ENCODE measurements around the gene CTNNA2.

CTNNA2 gene

DNA sequence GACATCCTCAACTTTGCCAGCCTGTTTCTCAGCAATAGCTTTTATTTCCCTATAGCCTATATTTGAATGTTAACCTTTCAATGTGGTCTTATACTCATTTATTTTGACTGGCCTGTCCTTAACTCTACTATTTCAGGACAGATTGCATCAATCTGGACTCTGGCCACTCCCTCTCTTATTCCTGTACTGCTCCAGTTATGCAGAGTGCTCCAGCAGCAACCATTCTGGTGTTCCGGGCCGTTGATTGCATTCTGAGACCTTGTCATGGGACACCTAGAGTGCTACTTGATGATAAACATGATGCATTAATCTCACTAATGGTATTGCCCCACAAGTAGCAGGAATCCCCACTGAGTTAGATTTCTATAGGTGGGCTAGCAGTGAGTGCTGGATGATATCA is 428.3 kb downstream of the CTNNA2 start:
- DNase-seq, result no peak

GRCh38 chr2:79944205-79944604 is 431.4 kb downstream of the CTNNA2 start:
- no peak for DNase-seq

- no peak for DNase-seq
Observed at GRCh38 chr2:79945653-79946445, 433.0 kb downstream of the CTNNA2 start.

DNA sequence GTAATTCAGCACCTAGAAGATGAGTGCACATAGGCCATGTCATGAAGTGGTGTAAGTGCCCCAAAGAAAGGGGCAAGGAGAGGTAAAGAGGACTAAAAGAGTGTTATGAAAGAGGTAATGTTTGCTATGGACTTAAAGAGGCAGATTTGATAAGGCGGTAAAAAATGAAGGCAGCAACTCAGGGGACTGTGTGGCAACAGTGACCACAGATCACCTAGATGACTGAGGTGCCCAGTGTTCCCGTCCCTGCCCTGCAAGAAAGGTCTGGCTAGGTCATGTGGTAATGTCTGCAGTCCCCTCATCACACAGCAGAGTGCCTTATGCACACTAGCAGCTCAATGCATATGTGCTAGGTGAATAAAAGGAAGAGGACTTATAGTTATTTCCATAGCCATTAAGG is 434.9 kb downstream of the CTNNA2 start:
- no peak for DNase-seq

DNA sequence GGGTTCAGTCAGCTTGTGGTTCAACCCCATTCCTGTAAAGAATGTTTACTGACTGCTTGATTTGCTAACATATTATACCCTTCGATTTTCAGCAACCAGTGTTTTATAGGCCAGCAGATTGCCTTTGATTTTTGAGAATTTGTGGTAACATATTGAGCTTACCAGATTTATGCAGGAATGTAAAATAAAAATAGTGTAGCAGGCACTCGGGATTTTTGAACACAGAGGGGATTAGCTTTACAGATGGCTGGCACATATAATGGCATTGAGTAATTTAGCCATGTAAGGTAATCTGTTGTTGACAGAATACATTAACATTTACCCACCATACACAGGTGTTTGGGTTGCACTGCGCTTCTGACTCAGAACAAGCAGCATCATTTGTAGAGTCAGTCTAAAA is 437.7 kb downstream of the CTNNA2 start:
- no peak for DNase-seq

DNA sequence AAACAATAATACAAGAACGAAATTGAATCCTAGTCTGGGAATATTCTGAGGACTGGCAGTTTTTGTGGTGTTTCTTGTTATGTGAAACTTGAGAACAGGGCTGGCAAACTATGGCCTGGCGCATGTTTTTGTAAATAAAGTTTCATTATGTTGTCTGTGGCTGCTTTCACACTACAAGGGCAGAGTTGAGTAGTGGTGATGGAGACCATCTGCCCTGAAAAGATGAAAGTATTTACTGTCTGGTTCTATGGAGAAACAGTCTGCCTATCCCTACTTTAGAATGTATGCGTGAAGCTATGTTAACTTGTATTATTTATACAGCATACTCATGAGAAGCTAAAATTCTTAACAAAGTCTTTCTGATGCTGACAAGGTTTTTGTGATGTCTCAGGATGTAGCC is 439.8 kb downstream of the CTNNA2 start:
- no peak for DNase-seq

DNA sequence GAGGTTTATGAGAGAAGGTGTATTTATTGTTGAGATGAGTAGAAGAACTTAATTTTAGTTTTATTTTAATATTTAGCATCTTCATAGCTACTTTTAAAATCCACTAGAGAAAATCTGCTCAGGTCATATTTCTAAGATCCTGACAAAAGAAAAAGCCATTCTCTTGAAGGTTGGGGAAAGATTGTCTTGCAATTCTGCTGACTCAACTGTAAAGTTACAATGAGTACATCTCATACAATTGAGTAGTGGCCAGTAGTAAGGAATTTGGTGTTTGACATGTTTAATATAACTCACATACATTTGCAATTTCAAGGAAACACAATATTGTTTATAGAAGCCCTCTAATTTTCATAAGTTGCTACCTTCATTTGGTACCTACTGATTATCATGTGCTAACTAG is 447.2 kb downstream of the CTNNA2 start:
- no peak for DNase-seq

GRCh38 chr2:79960519-79960918 is 447.7 kb downstream of the CTNNA2 start:
- no peak for DNase-seq

GRCh38 chr2:79964966-79965365 is 452.1 kb downstream of the CTNNA2 start:
- DNase-seq, result no peak

- no peak for DNase-seq
Observed at GRCh38 chr2:79966369-79966768, 453.5 kb downstream of the CTNNA2 start.

DNA sequence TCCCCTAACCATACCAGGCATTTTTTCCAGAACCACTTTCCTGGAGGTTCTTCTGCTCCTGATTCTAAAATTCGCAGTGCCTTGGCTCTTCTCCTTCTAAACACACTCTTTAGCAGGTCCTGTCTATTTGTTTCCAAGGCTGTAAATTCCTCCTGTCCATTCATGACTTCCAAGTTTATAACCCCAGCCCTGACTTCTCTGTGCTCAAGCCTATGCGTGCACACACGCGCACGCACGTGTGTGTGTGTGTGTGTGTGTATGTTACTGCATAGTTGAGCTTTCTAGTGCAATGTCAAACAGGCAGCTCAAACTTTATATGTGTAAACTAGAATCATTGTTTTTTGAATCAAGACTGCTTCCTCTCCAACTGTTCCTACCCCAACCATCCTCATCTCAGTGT is 454.0 kb downstream of the CTNNA2 start:
- DNase-seq, result no peak

DNA sequence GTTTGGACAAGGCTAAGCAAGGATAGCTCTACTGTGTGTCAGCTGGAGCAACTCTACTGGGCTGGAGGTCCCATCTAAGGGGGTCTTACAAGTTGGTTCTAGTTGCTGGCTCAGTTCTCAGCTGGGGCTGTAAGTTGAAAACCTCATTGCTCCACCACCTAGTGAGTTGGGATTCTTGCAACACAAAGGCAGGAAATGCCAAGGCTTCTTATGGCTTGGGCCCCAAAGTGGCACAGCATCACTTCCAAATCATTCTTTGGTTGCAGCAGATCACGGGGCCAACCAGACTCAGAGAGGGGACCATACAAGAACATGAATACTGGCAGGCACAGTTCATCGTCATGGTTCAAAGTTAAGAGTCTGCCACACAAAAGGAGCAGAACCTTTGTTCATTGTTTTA is 459.0 kb downstream of the CTNNA2 start:
- no peak for DNase-seq

DNA sequence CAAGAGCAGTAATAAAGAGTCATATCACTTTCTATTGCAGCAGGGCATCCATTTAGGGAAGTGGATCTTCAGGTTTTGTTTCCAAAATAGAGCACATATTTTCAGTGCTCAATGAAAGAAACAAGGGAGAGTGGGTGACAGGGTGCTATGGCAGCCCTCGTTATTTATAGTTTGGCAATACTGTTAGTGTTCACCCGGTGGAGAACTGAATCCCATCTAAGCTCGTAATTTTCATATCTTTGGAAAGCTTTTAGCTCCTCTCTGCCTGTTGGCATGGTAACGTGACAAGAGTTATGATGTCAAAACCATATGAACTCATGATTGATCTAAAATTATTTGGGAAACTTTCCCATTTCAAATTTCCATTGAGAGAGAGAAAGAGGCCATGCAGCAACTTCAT is 459.8 kb downstream of the CTNNA2 start:
- DNase-seq, result no peak

DNA sequence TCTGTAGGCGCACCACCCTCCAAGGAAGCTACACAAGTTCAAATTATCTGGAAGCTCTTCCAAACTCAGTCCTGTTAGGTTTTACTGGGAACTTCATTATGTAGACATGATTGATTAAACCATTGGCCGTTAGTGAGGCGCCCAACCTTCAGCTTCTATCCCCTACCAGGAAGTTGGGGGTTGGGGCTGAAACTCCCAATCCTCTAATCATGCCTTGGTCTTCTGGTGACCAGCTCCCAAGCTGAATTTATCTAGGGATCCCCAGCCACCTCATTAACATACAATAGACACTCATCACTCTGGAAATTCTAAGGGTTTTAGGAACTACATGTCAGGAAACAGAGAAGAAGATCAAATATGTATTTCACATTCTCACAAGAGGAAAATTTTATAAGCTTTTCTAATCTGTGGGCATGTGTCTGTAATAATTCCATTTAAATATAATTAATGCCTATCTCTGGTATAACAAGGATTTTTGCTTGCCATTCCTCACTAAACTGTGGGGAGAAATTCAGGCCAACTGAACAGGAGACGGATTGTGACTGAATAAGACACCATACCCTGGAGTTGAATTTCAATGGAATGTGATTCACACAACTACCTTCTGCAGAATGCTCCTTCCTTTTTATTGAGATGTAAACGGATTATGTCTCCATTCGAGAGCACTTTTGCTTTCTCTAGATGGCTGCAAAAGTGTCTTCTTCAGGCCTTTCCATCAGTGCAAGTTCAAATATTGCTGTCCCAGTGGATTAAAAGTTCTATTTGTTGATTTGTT is 463.1 kb downstream of the CTNNA2 start:
- no peak for DNase-seq

DNA sequence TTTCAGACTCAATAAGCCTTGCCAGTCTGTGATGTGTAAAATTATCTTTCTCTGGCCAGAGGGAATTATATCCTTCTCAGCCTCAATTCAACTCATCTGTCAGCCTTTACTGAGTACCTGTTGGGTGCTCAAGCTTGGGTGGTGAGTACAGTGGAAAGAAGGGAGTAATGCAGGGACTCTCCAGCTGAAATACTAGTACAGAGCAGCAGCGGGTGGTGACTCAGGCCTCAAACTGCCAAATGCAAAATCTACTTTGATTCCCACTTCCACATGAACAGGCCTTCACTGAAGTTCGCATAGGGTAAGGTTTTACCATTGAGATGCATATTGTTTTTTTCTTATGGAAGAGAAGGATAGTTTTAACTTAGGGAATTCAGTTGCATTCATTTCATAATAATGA is 464.9 kb downstream of the CTNNA2 start:
- no peak for DNase-seq

DNA sequence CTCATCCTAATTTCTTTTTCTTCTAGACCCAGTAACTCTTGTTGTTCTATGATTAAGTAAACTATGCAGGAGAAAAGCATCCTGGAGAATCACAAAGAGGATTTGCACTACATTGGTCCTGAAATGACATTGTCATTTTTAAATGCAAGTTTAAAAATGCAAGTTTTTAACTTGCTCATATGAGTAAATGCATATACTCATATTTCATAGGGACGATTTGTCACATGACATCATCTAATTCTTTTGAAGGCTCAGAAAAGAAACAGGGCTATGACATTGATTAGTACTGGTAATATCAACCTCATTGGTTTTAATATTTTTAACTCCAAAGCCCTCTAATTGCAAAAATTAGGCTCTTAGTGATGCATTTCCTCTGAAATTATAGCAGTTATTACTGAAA is 467.3 kb downstream of the CTNNA2 start:
- no peak for DNase-seq

DNA sequence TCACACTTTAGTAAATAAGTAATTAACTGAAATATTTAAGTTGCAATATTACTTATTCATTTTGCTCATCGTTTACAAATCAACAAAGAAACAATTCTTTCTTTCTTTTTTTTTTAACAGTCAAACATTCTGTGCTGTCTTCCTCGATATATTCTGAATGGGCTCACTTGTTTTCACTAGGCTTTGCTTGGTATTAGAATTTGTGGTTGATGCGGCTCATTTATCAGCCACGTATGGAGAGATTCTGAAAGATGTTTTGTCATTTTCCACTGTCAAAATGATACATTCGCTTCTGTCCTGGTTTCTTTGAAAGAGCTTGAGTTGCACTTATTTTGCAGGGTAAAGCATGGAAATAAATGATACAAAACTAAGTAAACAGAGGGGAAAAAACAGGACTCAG is 468.0 kb downstream of the CTNNA2 start:
- no peak for DNase-seq

- no peak for DNase-seq
Observed at GRCh38 chr2:79981316-79981715, 468.5 kb downstream of the CTNNA2 start.

- no peak for DNase-seq
Observed at GRCh38 chr2:79982445-79982844, 469.6 kb downstream of the CTNNA2 start.

DNA sequence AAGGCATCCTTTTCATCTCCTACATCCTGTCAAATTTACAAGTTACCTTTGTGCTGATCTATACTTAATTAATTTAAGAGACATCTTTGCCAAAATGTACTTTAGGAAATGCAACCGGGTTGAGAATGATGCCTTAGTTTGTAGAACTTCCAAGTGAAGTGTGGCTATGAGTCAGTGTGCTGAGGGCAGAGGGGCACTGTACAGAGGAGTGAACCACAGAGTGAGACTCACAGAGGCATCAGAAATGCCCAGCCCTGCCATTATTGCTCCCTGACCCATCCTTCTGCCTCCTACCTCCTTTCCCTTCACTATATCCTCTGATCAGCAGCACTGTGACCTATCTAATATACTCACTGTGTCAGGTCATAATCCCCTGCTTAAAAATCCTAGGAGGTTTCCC is 471.6 kb downstream of the CTNNA2 start:
- DNase-seq, result no peak

DNA sequence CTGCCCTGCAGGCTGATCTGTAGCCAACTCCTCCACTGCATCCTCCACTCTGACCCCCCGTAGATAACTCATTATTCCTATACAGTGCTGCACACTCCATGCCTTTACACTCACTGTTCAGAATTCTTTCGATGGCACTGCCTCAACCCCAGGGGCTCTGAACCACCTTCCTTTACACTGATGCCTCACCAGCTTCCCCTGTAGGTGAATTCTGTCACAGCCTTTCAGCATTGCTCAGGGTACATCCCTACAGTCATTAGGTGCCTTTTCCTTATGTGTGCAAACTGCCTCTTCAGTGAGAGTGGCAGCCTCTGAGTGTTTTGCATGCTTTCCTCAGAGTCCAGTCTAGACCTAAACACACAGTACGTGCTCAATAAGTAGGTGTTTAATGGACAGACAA is 472.3 kb downstream of the CTNNA2 start:
- DNase-seq, result no peak

DNA sequence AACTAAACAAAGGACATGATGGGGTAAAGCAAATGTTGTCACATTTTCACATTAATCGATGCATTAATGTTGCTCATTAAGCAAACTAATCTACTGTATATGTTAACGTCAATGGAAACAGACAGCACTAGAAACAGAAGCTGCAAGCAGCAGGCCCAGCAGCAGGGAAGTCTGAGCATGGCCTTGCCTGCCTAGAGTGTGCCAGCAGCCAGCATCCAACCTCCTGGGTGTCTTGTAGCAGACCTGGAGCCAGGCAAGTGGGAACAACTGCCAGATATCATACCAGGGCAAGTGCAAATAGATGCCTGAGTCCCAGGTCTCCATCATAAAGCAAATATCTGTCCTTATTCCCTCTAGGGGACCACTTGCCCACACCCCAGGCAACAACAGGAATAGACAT is 472.7 kb downstream of the CTNNA2 start:
- no peak for DNase-seq

DNA sequence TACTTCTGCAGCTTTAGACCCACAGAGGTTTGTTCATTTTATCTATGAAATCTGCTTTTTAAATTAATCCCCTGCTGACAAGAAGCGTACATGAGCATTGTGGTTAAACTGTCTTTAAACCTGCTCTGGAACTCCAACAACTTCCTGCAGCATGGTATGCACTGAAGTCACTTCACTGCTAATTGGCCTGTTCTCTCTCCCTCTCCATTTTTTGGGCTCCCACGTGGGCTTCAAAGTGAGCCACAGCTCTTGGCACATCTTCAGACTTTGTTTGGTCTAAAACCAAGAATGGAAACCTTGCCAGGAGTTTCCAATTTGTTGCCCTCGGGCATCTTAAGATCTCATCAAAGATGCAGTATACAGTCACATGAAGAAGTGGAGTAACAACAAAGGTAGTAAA is 480.3 kb downstream of the CTNNA2 start:
- no peak for DNase-seq

DNA sequence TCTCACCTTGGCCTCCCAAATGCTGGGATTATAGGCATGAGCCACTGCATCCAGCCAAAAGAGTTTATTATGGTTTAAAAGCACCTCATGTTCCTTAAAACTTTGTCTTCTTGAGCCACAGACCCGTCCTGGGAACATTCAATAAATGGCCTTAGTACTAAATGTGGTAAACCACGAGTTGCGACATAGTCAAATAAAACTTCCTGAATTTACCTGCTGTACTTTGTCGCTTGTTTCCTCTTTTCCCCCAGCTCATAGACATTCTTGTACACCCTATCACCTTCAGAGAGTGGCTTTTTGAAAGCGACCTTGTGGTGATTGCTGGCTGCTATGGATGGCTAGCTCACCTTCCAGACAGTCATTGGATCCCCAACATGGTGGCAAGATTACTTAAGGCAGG is 481.3 kb downstream of the CTNNA2 start:
- DNase-seq, result no peak

DNA sequence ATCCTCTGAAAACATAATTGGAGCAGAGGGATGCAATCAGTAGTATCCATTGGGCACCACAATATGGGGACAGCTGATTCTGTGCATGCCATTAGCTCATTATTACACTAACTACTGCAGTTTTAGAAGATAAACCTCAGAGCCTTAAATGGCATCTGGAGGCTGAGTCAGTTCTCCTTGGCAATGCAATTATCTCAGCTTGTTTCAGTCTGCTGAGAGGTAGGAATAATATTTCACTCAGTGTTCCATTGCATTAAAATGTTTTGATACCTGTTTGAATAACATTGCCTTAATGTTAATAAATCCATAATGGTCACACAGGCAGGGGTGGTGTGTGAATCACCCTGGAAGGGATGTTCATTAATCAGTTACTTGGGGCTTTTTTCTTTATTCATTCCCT is 482.1 kb downstream of the CTNNA2 start:
- no peak for DNase-seq

Data from activated CD8-positive, alpha-beta memory T cell treated with anti-CD3 and anti-CD28 coated beads, Interleukin-2, amount 50 U/mL, for 4 hours (primary cell).